ENCODE results near the gene CCDC183.

- TF ChIP-seq SUZ12 (IDR thresholded peaks at IDR 0.05; ENCODE audit: extremely low read depth, insufficient read depth, insufficient read length) (no peak), ZNF274 (IDR thresholded peaks at IDR 0.05; ENCODE audit: low read depth, low read length) (no peak), YY1 (IDR thresholded peaks at IDR 0.05; ENCODE audit: insufficient read depth, insufficient read length) (no peak)
Measured at GRCh38 chr9:136798708-136799078, 2.6 kb downstream of the CCDC183 start.
